ENCODE data around the gene CD99. TPM values are rescaled to one million over a fixed set of nuclear protein-coding genes. Genes with fewer than 3 reads are reported as not detected.

The CD99 gene
- total and polyA plus RNA-seq, 2 experiments from 2014 or later = 329 to 565 TPM

GRCh38 chrX:2654436-2655340, 36.4 kb upstream of the CD99 start:
- H3K9me2 ChIP-seq (replicated peaks; ENCODE audit: insufficient read depth) = no peaks in the 10 kb centered on the region
- H3K4me3 ChIP-seq = no peak overlapping the region

GRCh38 chrX:2656257-2656836, 34.7 kb upstream of the CD99 start:
- H2AFZ ChIP-seq = no peak overlapping the region

More at GRCh38 chrX:2654436-2655340, 36.4 kb upstream of the CD99 start:
- Histone ChIP-seq H3K4me1 (ENCODE audit: insufficient read depth) (peaks cover 6% of the 10 kb centered on the region), H3K27me3 (no peaks in the 10 kb centered on the region), H3K36me3 (replicated peaks; ENCODE audit: insufficient read depth, low read depth) (no peaks in the 10 kb centered on the region), H3K4me2 (peak overlapping the region; percentile 61), H3K9me3 (ENCODE audit: low read depth) (no peaks in the 10 kb centered on the region), H2AFZ (no peak overlapping the region), H3K27ac (peak overlapping the region; percentile 90), H3K79me2 (no peaks in the 10 kb centered on the region), H4K20me1 (ENCODE audit: insufficient read depth, poor library complexity, severe bottlenecking) (no peaks in the 10 kb centered on the region)
- peak; percentile 74 for DNase-seq (ENCODE audit: low spot score)
- 64% methylated on average over 13 of the region's 13 CpGs for WGBS (ENCODE audit: low lambda C conversion rate, missing lambda C conversion rate)
- TF ChIP-seq EZH2phosphoT487 (IDR thresholded peaks at IDR 0.05; ENCODE audit: low read depth, severe bottlenecking, unreplicated experiment) = no peak
- TF ChIP-seq CTCF (IDR thresholded peaks at IDR 0.05; ENCODE audit: poor library complexity) = no peak
- TF ChIP-seq EZH2 (IDR thresholded peaks at IDR 0.05; ENCODE audit: borderline replicate concordance) = no peak

GRCh38 chrX:2657532-2658113, 33.5 kb upstream of the CD99 start:
- no peak overlapping the region for H3K4me2 ChIP-seq
- no peaks in the 10 kb centered on the region for H3K79me2 ChIP-seq
- TF ChIP-seq EZH2 (IDR thresholded peaks at IDR 0.05; ENCODE audit: borderline replicate concordance) (no peak), CTCF (IDR thresholded peaks at IDR 0.05; ENCODE audit: poor library complexity) (no peak), EZH2phosphoT487 (IDR thresholded peaks at IDR 0.05; ENCODE audit: low read depth, severe bottlenecking, unreplicated experiment) (no peak)
- H2AFZ ChIP-seq = no peak overlapping the region
- H4K20me1 ChIP-seq (ENCODE audit: insufficient read depth, poor library complexity, severe bottlenecking) = no peaks in the 10 kb centered on the region
- H3K9me2 ChIP-seq (replicated peaks; ENCODE audit: insufficient read depth) = no peaks in the 10 kb centered on the region
- WGBS (ENCODE audit: low lambda C conversion rate, missing lambda C conversion rate) = 74% methylated on average over 6 of the region's 6 CpGs
- H3K4me3 ChIP-seq = no peak overlapping the region
- peaks cover 6% of the 10 kb centered on the region for H3K4me1 ChIP-seq (ENCODE audit: insufficient read depth)
- no peak overlapping the region for H3K27ac ChIP-seq
- no peaks in the 10 kb centered on the region for H3K36me3 ChIP-seq (replicated peaks; ENCODE audit: insufficient read depth, low read depth)
- DNase-seq (ENCODE audit: low spot score) = no peak
- H3K9me3 ChIP-seq (ENCODE audit: low read depth) = no peaks in the 10 kb centered on the region
- no peaks in the 10 kb centered on the region for H3K27me3 ChIP-seq

More at GRCh38 chrX:2656257-2656836, 34.7 kb upstream of the CD99 start:
- TF ChIP-seq CTCF (IDR thresholded peaks at IDR 0.05; ENCODE audit: poor library complexity) (no peak), EZH2phosphoT487 (IDR thresholded peaks at IDR 0.05; ENCODE audit: low read depth, severe bottlenecking, unreplicated experiment) (no peak), EZH2 (IDR thresholded peaks at IDR 0.05; ENCODE audit: borderline replicate concordance) (no peak)
- H4K20me1 ChIP-seq (ENCODE audit: insufficient read depth, poor library complexity, severe bottlenecking) = no peaks in the 10 kb centered on the region
- H3K27ac ChIP-seq = peak overlapping the region; percentile 90
- peak overlapping the region; percentile 5 for H3K4me2 ChIP-seq
- peaks cover 6% of the 10 kb centered on the region for H3K4me1 ChIP-seq (ENCODE audit: insufficient read depth)
- H3K4me3 ChIP-seq = no peak overlapping the region
- H3K9me2 ChIP-seq (replicated peaks; ENCODE audit: insufficient read depth) = no peaks in the 10 kb centered on the region
- WGBS (ENCODE audit: low lambda C conversion rate, missing lambda C conversion rate) = 78% methylated on average over 7 of the region's 7 CpGs
- no peaks in the 10 kb centered on the region for H3K79me2 ChIP-seq
- no peaks in the 10 kb centered on the region for H3K9me3 ChIP-seq (ENCODE audit: low read depth)
- no peak for DNase-seq (ENCODE audit: low spot score)
- no peaks in the 10 kb centered on the region for H3K27me3 ChIP-seq
- no peaks in the 10 kb centered on the region for H3K36me3 ChIP-seq (replicated peaks; ENCODE audit: insufficient read depth, low read depth)
